Smooth muscle cell of the pulmonary artery (primary cell): ENCODE measurements around the gene DLX3. TPM values are rescaled to one million over a fixed set of nuclear protein-coding genes. Genes with fewer than 3 reads are reported as not detected.

ENCODE experiments used
- total RNA-seq: library from RNA; depleted of rRNA; stranded (reverse); fragments of >200 nt; gene quantifications from 2 replicates; pipeline ENCODE4 v1.2.3, GENCODE V29; 2014

The DLX3 gene
- total RNA-seq = 0.07 TPM in 1 of 2 replicates, not detected in the other

GRCh38 chr17:49995055-49995738, at the start of gene DLX3:
Gene DLX3, minus strand, starts transcription at chr17:49995224. Its CDS starts 226 bp downstream, at chr17:49994998.

GRCh38 chr17:49969134-49969759, 25.8 kb downstream of the DLX3 start, which contains the start of gene DLX4:
Gene DLX4, plus strand, starts transcription at chr17:49969190. Its CDS starts 279 bp downstream, at chr17:49969469.

Other genes starting within 250 kb of the DLX3 start
- gene FAM117A, start 231.1 kb downstream of the DLX3 start, total RNA-seq = 4.7 and 6.0 TPM in 2 replicates
- gene KAT7, start 206.5 kb downstream of the DLX3 start, total RNA-seq = 39.7 and 43.4 TPM in 2 replicates
- not detected in 2 replicates for gene TAC4, start 147.2 kb downstream of the DLX3 start, total RNA-seq
- gene DLX4, start 26.0 kb downstream of the DLX3 start, total RNA-seq = not detected in 2 replicates
- 269 and 463 TPM in 2 replicates for gene ITGA3, start 60.9 kb upstream of the DLX3 start, total RNA-seq
- 24.3 and 31.7 TPM in 2 replicates for gene PDK2, start 100.1 kb upstream of the DLX3 start, total RNA-seq
- 3.3 and 9.7 TPM in 2 replicates for gene SAMD14, start 134.9 kb upstream of the DLX3 start, total RNA-seq
- 38.4 and 47.5 TPM in 2 replicates for gene PPP1R9B, start 155.5 kb upstream of the DLX3 start, total RNA-seq
- 16.6 and 23.8 TPM in 2 replicates for gene SGCA, start 170.8 kb upstream of the DLX3 start, total RNA-seq
- gene COL1A1, start 206.4 kb upstream of the DLX3 start, total RNA-seq = 2,981 and 4,827 TPM in 2 replicates